H1 (cell line): ENCODE measurements around the gene TPMT. TPM values are rescaled to one million over a fixed set of nuclear protein-coding genes. Genes with fewer than 3 reads are reported as not detected.

ENCODE experiments used
- CTCF ChIA-PET: fragments of 300-600 bp; sonication (Branson Sonifier 250); formaldehyde crosslinking; loops from one replicate; lab custom pipeline; 2021; ENCODE audit not compliant: partially characterized antibody; lab: Charles Lee
- POLR2A ChIA-PET: fragments of 300-600 bp; sonication (Branson Sonifier 250); formaldehyde crosslinking; loops from one replicate; lab custom pipeline; 2021; ENCODE audit warnings: inconsistent platforms; ENCODE audit not compliant: partially characterized antibody; lab: Charles Lee
- DNase-seq, 2 experiments: peaks; one replicate each; pipeline versions ENCODE4 v3.0.0 to v3.0.0-alpha.2; 2010 to 2022; ENCODE audit warnings: low spot score in 2 of 2, low read depth in 1 of 2, mixed read lengths in 1 of 2
- FAIRE-seq: peaks from 2 replicates; lab custom pipeline; 2011; peaks lifted over from hg19 to GRCh38; lab: Jason Lieb, UNC
- H2AFZ ChIP-seq: 2 replicates; pipeline ENCODE4 v1.8.1; 2012; ENCODE audit warnings: low read length, inconsistent platforms
- H2AK5ac ChIP-seq: 2 replicates; pipeline ENCODE4 v1.6.1; 2013; ENCODE audit warnings: low read depth, low read length
- H2BK120ac ChIP-seq: replicated peaks from 2 replicates; pipeline ENCODE3; 2013; ENCODE audit warnings: low read depth, low read length, inconsistent platforms
- H2BK12ac ChIP-seq: 2 replicates; pipeline ENCODE4 v1.6.1; 2013; ENCODE audit warnings: low read depth, low read length
- H2BK15ac ChIP-seq: 2 replicates; pipeline ENCODE4 v1.6.1; 2013; ENCODE audit warnings: low read length
- H2BK20ac ChIP-seq: 2 replicates; pipeline ENCODE4 v1.6.1; 2013; ENCODE audit warnings: low read length
- H2BK5ac ChIP-seq: 2 replicates; pipeline ENCODE4 v1.6.1; 2013; ENCODE audit warnings: low read depth, low read length
- H3K14ac ChIP-seq: 2 replicates; pipeline ENCODE4 v1.6.1; 2013; ENCODE audit warnings: inconsistent platforms; ENCODE audit not compliant: insufficient read length
- H3K18ac ChIP-seq: 2 replicates; pipeline ENCODE4 v1.6.1; 2013; ENCODE audit warnings: low read length; ENCODE audit errors: extremely low read depth
- H3K23ac ChIP-seq: 2 replicates; pipeline ENCODE4 v1.6.1; 2013; ENCODE audit warnings: inconsistent platforms; ENCODE audit not compliant: insufficient read length
- H3K23me2 ChIP-seq: 2 replicates; pipeline ENCODE4 v1.6.1; 2013; ENCODE audit warnings: low read depth, low read length
- H3K27ac ChIP-seq: 2 replicates; pipeline ENCODE4 v1.6.1; 2011; ENCODE audit warnings: low read depth, low read length, inconsistent platforms
- H3K27me3 ChIP-seq, 4 experiments: replicated peaks in 1 of 4; 1 replicate in 1 of 4; 2 replicates in 3 of 4; pipeline versions ENCODE4 v1.6.1 to v1.8.1; 2011 to 2013; ENCODE audit warnings: low read length in 3 of 4, mild to moderate bottlenecking in 3 of 4, inconsistent platforms in 2 of 4, mixed read lengths in 2 of 4, moderate library complexity in 1 of 4; ENCODE audit not compliant: control insufficient read depth in 3 of 4, insufficient read depth in 3 of 4; ENCODE audit errors: extremely low read depth in 1 of 4
- H3K36me3 ChIP-seq, 4 experiments: 2 replicates each; pipeline versions ENCODE4 v1.6.1 to v1.8.1; 2011 to 2013; ENCODE audit warnings: mild to moderate bottlenecking in 4 of 4, low read length in 3 of 4, moderate library complexity in 2 of 4, control low read depth in 1 of 4, inconsistent platforms in 1 of 4; ENCODE audit not compliant: insufficient read depth in 4 of 4, control insufficient read depth in 2 of 4
- H3K4ac ChIP-seq: replicated peaks from 2 replicates; pipeline ENCODE3; 2013; ENCODE audit warnings: low read length, low read depth, mixed read lengths, inconsistent platforms; ENCODE audit not compliant: insufficient read length
- H3K4me1 ChIP-seq, 4 experiments: replicated peaks in 1 of 4; 1 replicate in 1 of 4; 2 replicates in 3 of 4; pipeline versions ENCODE4 v1.6.1 to v1.8.1; 2011 to 2013; ENCODE audit warnings: low read length in 3 of 4, inconsistent platforms in 2 of 4, mixed read lengths in 1 of 4; ENCODE audit not compliant: insufficient read depth in 4 of 4, control insufficient read depth in 3 of 4
- H3K4me2 ChIP-seq, 2 experiments: 2 replicates each; pipeline versions ENCODE4 v1.6.1 to v1.8.1; 2011 to 2013; ENCODE audit warnings: low read depth in 2 of 2, low read length in 2 of 2, control low read depth in 1 of 2, inconsistent platforms in 1 of 2, mild to moderate bottlenecking in 1 of 2; ENCODE audit not compliant: insufficient read depth in 1 of 2
- H3K4me3 ChIP-seq, 4 experiments: fragments of 200-600, 300-600 bp in 1 of 4; sonication (generic), shearing (Covaris generic), sonication (Bioruptor Twin) in 1 of 4; 2 replicates each; pipeline versions ENCODE4 v1.5.1 to v1.8.1; 2011 to 2016; ENCODE audit warnings: low read length in 4 of 4, low read depth in 3 of 4, control low read depth in 2 of 4, inconsistent platforms in 2 of 4, mild to moderate bottlenecking in 2 of 4, mixed read lengths in 1 of 4, moderate library complexity in 1 of 4; ENCODE audit not compliant: insufficient read depth in 2 of 4; ENCODE audit errors: extremely low read depth in 1 of 4
- H3K56ac ChIP-seq: replicated peaks from 2 replicates; pipeline ENCODE3; 2013; ENCODE audit warnings: low read depth, mild to moderate bottlenecking, mixed read lengths, low read length, inconsistent platforms; ENCODE audit not compliant: insufficient read length
- H3K79me1 ChIP-seq: 2 replicates; pipeline ENCODE4 v1.6.1; 2013; ENCODE audit warnings: low read depth, low read length, control low read depth
- H3K79me2 ChIP-seq, 2 experiments: 2 replicates each; pipeline versions ENCODE4 v1.6.1 to v1.8.1; 2012 to 2013; ENCODE audit warnings: low read length in 2 of 2, mild to moderate bottlenecking in 2 of 2, inconsistent platforms in 1 of 2; ENCODE audit not compliant: insufficient read depth in 2 of 2, control insufficient read depth in 1 of 2
- H3K9ac ChIP-seq, 4 experiments: replicated peaks in 1 of 4; 1 replicate in 1 of 4; 2 replicates in 3 of 4; pipeline versions ENCODE4 v1.6.1 to v1.8.1; 2011 to 2013; ENCODE audit warnings: low read depth in 3 of 4, low read length in 3 of 4, control low read depth in 2 of 4, mild to moderate bottlenecking in 2 of 4, moderate library complexity in 2 of 4, inconsistent platforms in 1 of 4; ENCODE audit errors: extremely low read depth in 1 of 4
- H3K9me3 ChIP-seq, 2 experiments: 2 replicates each; pipeline versions ENCODE4 v1.6.1 to v1.8.1; 2012 to 2013; ENCODE audit warnings: mild to moderate bottlenecking in 2 of 2, moderate library complexity in 2 of 2, control low read depth in 1 of 2, inconsistent platforms in 1 of 2, low read depth in 1 of 2, low read length in 1 of 2, mixed read lengths in 1 of 2; ENCODE audit not compliant: insufficient read depth in 2 of 2
- H4K20me1 ChIP-seq, 2 experiments: replicated peaks in 1 of 2; 2 replicates each; pipeline versions ENCODE3 to v1.8.1; 2011 to 2013; ENCODE audit warnings: inconsistent platforms in 2 of 2, low read length in 2 of 2, mild to moderate bottlenecking in 1 of 2; ENCODE audit not compliant: insufficient read depth in 2 of 2, control insufficient read depth in 1 of 2
- H4K5ac ChIP-seq: 2 replicates; pipeline ENCODE4 v1.6.1; 2013; ENCODE audit warnings: low read length, low read depth, mixed read lengths, inconsistent platforms; ENCODE audit not compliant: insufficient read length
- H4K8ac ChIP-seq: 2 replicates; pipeline ENCODE4 v1.8.0; 2013; ENCODE audit warnings: mild to moderate bottlenecking, moderate library complexity, low read length, inconsistent platforms; ENCODE audit not compliant: insufficient read depth; ENCODE audit errors: extremely low read depth
- H4K91ac ChIP-seq: replicated peaks from 2 replicates; pipeline ENCODE3; 2013; ENCODE audit warnings: low read length, mixed read lengths, inconsistent platforms; ENCODE audit not compliant: insufficient read length
- BCL11A ChIP-seq, 2 experiments: IDR thresholded peaks; one replicate each; pipeline ENCODE4 v1.6.1; 2011; ENCODE audit warnings: low read depth in 2 of 2, low read length in 2 of 2, mild to moderate bottlenecking in 2 of 2
- E2F6 ChIP-seq: IDR thresholded peaks from 2 replicates; pipeline ENCODE4 v1.6.1; 2012; ENCODE audit warnings: inconsistent platforms
- HDAC2 ChIP-seq, 2 experiments: fragments of 300-600 bp in 1 of 2; sonication (generic) in 1 of 2; IDR thresholded peaks; 2 replicates each; pipeline ENCODE4 v1.6.1; 2011 to 2012; ENCODE audit warnings: low read depth in 2 of 2, low read length in 2 of 2, mild to moderate bottlenecking in 2 of 2, moderate library complexity in 2 of 2, borderline replicate concordance in 1 of 2, inconsistent platforms in 1 of 2
- POLR2A ChIP-seq, 2 experiments: IDR thresholded peaks; 1 replicate in 1 of 2; 2 replicates in 1 of 2; pipeline ENCODE4 v1.6.1; 2011; ENCODE audit warnings: low read depth in 2 of 2, low read length in 2 of 2, mild to moderate bottlenecking in 2 of 2; ENCODE audit errors: control extremely low read depth in 1 of 2
- SAP30 ChIP-seq: fragments of 300-600 bp; sonication (generic); IDR thresholded peaks from 2 replicates; pipeline ENCODE4 v1.7.1; 2012; ENCODE audit warnings: low read length, moderate library complexity, mild to moderate bottlenecking, inconsistent platforms; ENCODE audit not compliant: insufficient read depth, insufficient replicate concordance
- SIX5 ChIP-seq: IDR thresholded peaks from 2 replicates; pipeline ENCODE4 v1.6.1; 2011; ENCODE audit warnings: mild to moderate bottlenecking, low read depth, low read length
- SP2 ChIP-seq: IDR thresholded peaks from 2 replicates; pipeline ENCODE4 v1.6.1; 2012; ENCODE audit warnings: mild to moderate bottlenecking, low read length, inconsistent platforms
- TBP ChIP-seq: IDR thresholded peaks from 2 replicates; pipeline ENCODE4 v1.6.1; 2011; ENCODE audit warnings: low read depth, low read length, improper control_type of control experiment
- WGBS, 2 experiments: shearing (Covaris generic) in 1 of 2; methylation state at CpG; one replicate each; pipeline versions ENCODE4 v1.1.6 to v1.1.7; 2013 to 2015; ENCODE audit warnings: low lambda C conversion rate in 2 of 2, mixed read lengths in 2 of 2, inconsistent platforms in 1 of 2, low coverage in 1 of 2, missing lambda C conversion rate in 1 of 2; ENCODE audit not compliant: insufficient replicate concordance in 2 of 2, insufficient coverage in 1 of 2, insufficient read length in 1 of 2; ENCODE audit errors: extremely low coverage in 1 of 2, missing lambda C conversion rate in 1 of 2; 5-methylcytosine and 5-hydroxymethylcytosine counted together
- polyA plus RNA-seq, 7 experiments: library from polyadenylated mRNA; depleted of rRNA in 3 of 7; stranded (reverse) in 5 of 7; unstranded in 2 of 7; fragments of >200 nt in 5 of 7; fragments of 200-250 nt in 2 of 7; gene quantifications; 1 replicate in 5 of 7; 2 replicates in 1 of 7; 4 replicates in 1 of 7; pipeline versions ENCODE4 v1.2.1 to v1.2.3, GENCODE V29; 2011 to 2013; ENCODE audit warnings: missing spikeins in 2 of 7, mixed read lengths in 2 of 7
- total RNA-seq: library from RNA; stranded (reverse); fragmentation: NEBNext Ultra II Directional; extraction: Animal tissue kit (Norgen Biotek cat#: 25700); gene quantifications from 2 replicates; pipeline ENCODE4 v1.2.1, GENCODE V29; 2021

Gene TPMT
- total and polyA plus RNA-seq, 2 of the 8 experiments (the other 6 are each of a cell fraction or from before 2014, with no cell fraction given), result 12.3 to 17.2 TPM

GRCh38 chr6:18203786-18204185 is 48.9 kb upstream of the TPMT start:
- Histone ChIP-seq H3K9ac (no peak overlapping the region), H3K9me3 (no peaks in the 10 kb centered on the region), H4K8ac (no peak overlapping the region), H2BK20ac (no peak overlapping the region), H3K18ac (no peak overlapping the region), H3K4me2 (no peak overlapping the region), H3K27me3 (no peaks in the 10 kb centered on the region), H3K4me1 (peaks cover 0 to 2% (median 0%) of the 10 kb centered on the region in 4 experiments; a peak in 1 of 7 replicates), H4K20me1 (no peaks in the 10 kb centered on the region), H2BK5ac (no peak overlapping the region), H4K5ac (no peak overlapping the region), H3K4ac (no peak overlapping the region), H2BK12ac (no peak overlapping the region), H2BK120ac (no peak overlapping the region), H3K23ac (no peak overlapping the region), H3K79me2 (no peaks in the 10 kb centered on the region), H3K23me2 (no peaks in the 10 kb centered on the region), H3K27ac (no peak overlapping the region), H4K91ac (no peak overlapping the region), H3K14ac (no peak overlapping the region), H2AFZ (no peak overlapping the region), H2AK5ac (no peak overlapping the region), H3K56ac (no peak overlapping the region), H2BK15ac (no peak overlapping the region), H3K4me3 (no peak overlapping the region), H3K79me1 (no peaks in the 10 kb centered on the region), H3K36me3 (peaks cover 0 to 2% (median 0%) of the 10 kb centered on the region in 4 experiments; a peak in 2 of 8 replicates)
- FAIRE-seq, result no peak
- no peak for DNase-seq
- ChIA-PET POLR2A (no interaction called here), CTCF (interaction anchor here (0.6 to 1.3 kb wide), 2 partner anchors 65 to 578 kb away, joined by 4 to 6 read pairs; no protein-coding TSS in a partner anchor)
- WGBS, 2 experiments, result 91% methylated on average over 6 of the region's 6 CpGs; no CpG with 5 or more reads in 1 of the 2 experiments
- TF ChIP-seq POLR2A (IDR thresholded peaks at IDR 0.05; ENCODE audit: control extremely low read depth in 1 of 2, low read depth in 2 of 2, low read length in 2 of 2), result no peak
- no peak for TF ChIP-seq E2F6
- TF ChIP-seq HDAC2 (IDR thresholded peaks at IDR 0.05; ENCODE audit: borderline replicate concordance in 1 of 2, low read depth in 2 of 2, low read length in 2 of 2), result no peak
- no peak for TF ChIP-seq SP2
- TF ChIP-seq SIX5, result no peak
- TF ChIP-seq TBP, result no peak
- no peak for TF ChIP-seq SAP30
- TF ChIP-seq BCL11A (IDR thresholded peaks at IDR 0.05; ENCODE audit: low read depth in 2 of 2, low read length in 2 of 2), result no peak
